Neuronal stem cell (in vitro differentiated cells): ENCODE measurements around the gene STXBP5L.
A peak's percentile ranks its signal among the peaks of the same experiment; 100 is the strongest.

Source experiments
- DNase-seq: peaks from one replicate; pipeline ENCODE4 v3.0.0-alpha.2; 2013; ENCODE audit warnings: low spot score
- H2AFZ ChIP-seq: one replicate; pipeline ENCODE4 v1.6.1; 2013; ENCODE audit warnings: mild to moderate bottlenecking, low read length, inconsistent platforms
- H2AK5ac ChIP-seq: 2 replicates; pipeline ENCODE4 v1.6.1; 2013; ENCODE audit warnings: low read depth, mild to moderate bottlenecking, inconsistent platforms, low read length, moderate library complexity, mixed read lengths
- H2BK120ac ChIP-seq: 2 replicates; pipeline ENCODE4 v1.6.1; 2013; ENCODE audit warnings: low read depth, mild to moderate bottlenecking, inconsistent platforms, low read length, moderate library complexity, mixed read lengths
- H2BK12ac ChIP-seq: one replicate; pipeline ENCODE4 v1.6.1; 2013; ENCODE audit warnings: low read length, inconsistent platforms
- H2BK15ac ChIP-seq: 2 replicates; pipeline ENCODE4 v1.6.1; 2013; ENCODE audit warnings: mild to moderate bottlenecking, low read length, inconsistent platforms, mixed read lengths
- H2BK5ac ChIP-seq: one replicate; pipeline ENCODE4 v1.6.1; 2013; ENCODE audit warnings: inconsistent platforms, mild to moderate bottlenecking, low read length, moderate library complexity
- H3K14ac ChIP-seq: one replicate; pipeline ENCODE4 v1.6.1; 2013; ENCODE audit warnings: low read length, inconsistent platforms
- H3K18ac ChIP-seq: 2 replicates; pipeline ENCODE4 v1.6.1; 2013; ENCODE audit warnings: low read length, inconsistent platforms
- H3K23ac ChIP-seq: 2 replicates; pipeline ENCODE4 v1.6.1; 2013; ENCODE audit warnings: low read depth, mild to moderate bottlenecking, mixed read lengths, low read length, inconsistent platforms; ENCODE audit not compliant: poor library complexity
- H3K27ac ChIP-seq: replicated peaks from 3 replicates; pipeline ENCODE4 v1.5.1; 2013; ENCODE audit warnings: low read length, inconsistent platforms
- H3K27me3 ChIP-seq, 3 experiments: 2 replicates each; pipeline ENCODE4 v1.6.1; 2013; ENCODE audit warnings: low read length in 3 of 3, mild to moderate bottlenecking in 2 of 3, inconsistent platforms in 1 of 3, low read depth in 1 of 3, mixed read lengths in 1 of 3, moderate library complexity in 1 of 3; ENCODE audit not compliant: control insufficient read depth in 3 of 3, insufficient read depth in 3 of 3
- H3K36me3 ChIP-seq, 2 donors: replicated peaks in 1 of 2; 2 replicates each; pipeline ENCODE4 v1.6.1; 2013; ENCODE audit warnings: low read length in 2 of 2; ENCODE audit not compliant: control insufficient read depth in 2 of 2, insufficient read depth in 2 of 2
- H3K4ac ChIP-seq: 2 replicates; pipeline ENCODE4 v1.6.1; 2013; ENCODE audit warnings: inconsistent platforms, mild to moderate bottlenecking, low read length, moderate library complexity
- H3K4me1 ChIP-seq, 2 donors: 1 replicate in 1 of 2; 2 replicates in 1 of 2; pipeline ENCODE4 v1.6.1; 2013; ENCODE audit warnings: low read length in 2 of 2, low read depth in 1 of 2; ENCODE audit not compliant: control insufficient read depth in 2 of 2, insufficient read depth in 1 of 2
- H3K4me2 ChIP-seq: one replicate; pipeline ENCODE4 v1.6.1; 2013; ENCODE audit warnings: mild to moderate bottlenecking, low read length, inconsistent platforms; ENCODE audit not compliant: insufficient read depth, poor library complexity, severe bottlenecking
- H3K4me3 ChIP-seq, 2 donors: 2 replicates each; pipeline ENCODE4 v1.5.1; 2013; ENCODE audit warnings: low read length in 2 of 2, mild to moderate bottlenecking in 2 of 2, inconsistent platforms in 1 of 2, moderate library complexity in 1 of 2
- H3K79me1 ChIP-seq: one replicate; pipeline ENCODE4 v1.6.1; 2013; ENCODE audit warnings: low read depth, mild to moderate bottlenecking, inconsistent platforms, low read length, moderate library complexity
- H3K9ac ChIP-seq: one replicate; pipeline ENCODE4 v1.6.1; 2013; ENCODE audit warnings: mild to moderate bottlenecking, low read depth, low read length, inconsistent platforms; ENCODE audit not compliant: poor library complexity
- H3K9me3 ChIP-seq, 2 donors: replicated peaks in 1 of 2; 2 replicates each; pipeline versions ENCODE3 to v1.6.1; 2013; ENCODE audit warnings: low read length in 2 of 2, mild to moderate bottlenecking in 2 of 2, inconsistent platforms in 1 of 2, low read depth in 1 of 2, mixed read lengths in 1 of 2, moderate library complexity in 1 of 2; ENCODE audit not compliant: control insufficient read depth in 2 of 2, insufficient read depth in 1 of 2
- H4K8ac ChIP-seq: one replicate; pipeline ENCODE4 v1.6.1; 2013; ENCODE audit warnings: low read depth, mild to moderate bottlenecking, inconsistent platforms, low read length, moderate library complexity
- H4K91ac ChIP-seq: one replicate; pipeline ENCODE4 v1.6.1; 2013; ENCODE audit warnings: low read length, low read depth, mild to moderate bottlenecking, inconsistent platforms; ENCODE audit not compliant: poor library complexity
- WGBS, 2 donors: extraction: QIAGEN DNeasy Blood & Tissue Kit; methylation state at CpG; one replicate each; pipeline ENCODE4 v1.1.7; 2013; ENCODE audit warnings: missing lambda C conversion rate in 2 of 2, mixed read lengths in 1 of 2; ENCODE audit not compliant: insufficient read length in 2 of 2, insufficient replicate concordance in 1 of 2; ENCODE audit errors: extremely low coverage in 2 of 2; 5-methylcytosine and 5-hydroxymethylcytosine counted together

STXBP5L gene

DNA sequence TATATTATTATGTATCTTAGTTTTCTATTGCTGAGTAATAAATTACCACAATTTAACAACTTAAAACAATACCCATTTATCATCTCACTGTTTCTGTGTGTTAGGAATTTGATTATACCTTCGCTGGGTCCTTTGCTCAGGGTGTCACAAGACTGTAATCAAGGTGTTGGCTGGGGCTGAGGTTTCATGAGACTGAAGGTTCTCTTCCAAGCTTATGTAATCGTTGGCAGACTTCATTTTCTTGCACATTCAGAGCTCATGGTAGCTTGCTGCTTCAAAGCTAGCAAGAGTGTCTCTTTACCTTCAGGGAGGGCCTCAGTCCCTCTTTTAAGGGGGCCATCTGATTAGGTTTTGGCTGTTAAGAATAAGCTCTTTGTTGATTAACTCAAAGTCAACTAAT, 344.7 kb downstream of the STXBP5L start:
- H3K18ac ChIP-seq, result no peak overlapping the region
- no peaks in the 10 kb centered on the region for H3K4me1 ChIP-seq
- no peak overlapping the region for H2BK120ac ChIP-seq
- H3K23ac ChIP-seq, result no peak overlapping the region
- H4K91ac ChIP-seq, result no peak overlapping the region
- no peak overlapping the region for H3K4ac ChIP-seq
- no peak overlapping the region for H4K8ac ChIP-seq
- no peak overlapping the region for H3K4me3 ChIP-seq
- H3K9ac ChIP-seq, result no peak overlapping the region
- no peak overlapping the region for H2BK15ac ChIP-seq
- no peaks in the 10 kb centered on the region for H3K9me3 ChIP-seq
- H2AK5ac ChIP-seq, result no peak overlapping the region
- no peak overlapping the region for H3K27ac ChIP-seq
- WGBS, 2 donors, result no CpG with 5 or more reads among the region's 2 CpGs
- no peak overlapping the region for H2AFZ ChIP-seq
- no peak overlapping the region for H3K4me2 ChIP-seq
- no peaks in the 10 kb centered on the region for H3K79me1 ChIP-seq
- no peaks in the 10 kb centered on the region for H3K27me3 ChIP-seq
- H2BK12ac ChIP-seq, result no peak overlapping the region
- H3K36me3 ChIP-seq, result no peaks in the 10 kb centered on the region
- no peak for DNase-seq
- no peak overlapping the region for H2BK5ac ChIP-seq
- no peak overlapping the region for H3K14ac ChIP-seq

GRCh38 chr3:121269389-121269788, 361.4 kb downstream of the STXBP5L start:
- Histone ChIP-seq H3K27ac (no peak overlapping the region), H3K4me1 (no peaks in the 10 kb centered on the region), H3K36me3 (no peaks in the 10 kb centered on the region), H3K79me1 (no peaks in the 10 kb centered on the region), H3K9me3 (peaks cover 0 to 3% of the 10 kb centered on the region in 2 donors), H4K8ac (no peak overlapping the region), H3K4me3 (no peak overlapping the region), H2BK120ac (no peak overlapping the region), H3K14ac (no peak overlapping the region), H3K18ac (no peak overlapping the region), H2AK5ac (no peak overlapping the region), H3K23ac (no peak overlapping the region), H3K4ac (no peak overlapping the region), H2BK5ac (no peak overlapping the region), H2BK15ac (no peak overlapping the region), H3K27me3 (no peaks in the 10 kb centered on the region), H3K9ac (no peak overlapping the region), H4K91ac (no peak overlapping the region), H2BK12ac (no peak overlapping the region), H3K4me2 (no peak overlapping the region), H2AFZ (no peak overlapping the region)
- WGBS, 2 donors, result no CpG with 5 or more reads among the region's 1 CpG
- DNase-seq, result no peak

DNA sequence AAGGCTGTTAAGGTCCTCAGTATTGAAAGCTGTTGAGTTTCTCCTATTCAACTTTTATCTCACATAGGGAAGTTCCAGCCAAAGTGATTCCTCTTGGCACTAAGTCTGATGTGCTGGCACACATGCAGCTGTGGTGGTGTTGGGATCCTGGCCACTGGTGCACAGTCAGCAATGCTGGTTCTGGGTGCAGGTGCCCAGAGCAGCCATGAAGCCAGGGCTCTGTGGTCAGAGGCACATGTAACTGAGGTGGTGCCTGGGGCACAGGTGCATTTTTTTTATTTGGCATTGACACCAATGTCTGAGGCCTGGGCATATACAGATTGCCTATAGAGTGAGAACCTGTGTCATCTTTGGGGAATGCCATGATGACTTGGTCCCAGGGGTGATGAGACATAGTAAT, 366.4 kb downstream of the STXBP5L start:
- no peak overlapping the region for H4K91ac ChIP-seq
- peaks cover 0 to 3% of the 10 kb centered on the region in 2 donors for H3K9me3 ChIP-seq
- no peak overlapping the region for H2BK12ac ChIP-seq
- H3K79me1 ChIP-seq, result no peaks in the 10 kb centered on the region
- no peak overlapping the region for H3K23ac ChIP-seq
- no peak overlapping the region for H3K4me2 ChIP-seq
- no peak overlapping the region for H2AFZ ChIP-seq
- no peak overlapping the region for H2BK120ac ChIP-seq
- peak overlapping the region; percentile 47 for H3K14ac ChIP-seq
- H3K36me3 ChIP-seq, result no peaks in the 10 kb centered on the region
- no peak overlapping the region for H4K8ac ChIP-seq
- no peak overlapping the region for H2BK15ac ChIP-seq
- H3K4ac ChIP-seq, result no peak overlapping the region
- no peak overlapping the region for H2BK5ac ChIP-seq
- H3K4me3 ChIP-seq, result no peak overlapping the region
- no peaks in the 10 kb centered on the region for H3K27me3 ChIP-seq
- no peak overlapping the region for H3K9ac ChIP-seq
- H3K27ac ChIP-seq, result no peak overlapping the region
- no peak overlapping the region for H2AK5ac ChIP-seq
- no peak for DNase-seq
- H3K4me1 ChIP-seq, result no peaks in the 10 kb centered on the region
- H3K18ac ChIP-seq, result no peak overlapping the region

DNA sequence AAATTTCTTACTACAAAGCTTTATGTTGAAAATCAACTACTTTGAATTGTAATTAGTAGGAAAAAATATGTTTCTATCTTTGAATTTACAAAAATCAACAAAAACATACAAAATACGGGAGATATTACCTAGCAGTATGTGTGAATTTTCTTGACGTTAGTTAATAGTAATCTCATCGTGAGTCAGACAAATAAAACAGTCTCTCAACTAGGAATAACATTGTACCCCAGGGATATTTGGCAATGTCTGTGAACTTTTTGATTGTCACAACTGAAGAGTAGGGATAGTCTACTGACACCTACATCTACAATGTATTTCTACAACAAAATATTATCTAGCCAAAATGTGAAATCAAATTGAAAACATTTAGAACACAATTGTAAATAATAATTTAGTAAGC, 387.4 kb downstream of the STXBP5L start:
- Histone ChIP-seq H2BK15ac (no peak overlapping the region), H3K4ac (no peak overlapping the region), H2AFZ (no peak overlapping the region), H2BK12ac (no peak overlapping the region), H2AK5ac (no peak overlapping the region), H3K27me3 (no peaks in the 10 kb centered on the region), H3K9me3 (no peaks in the 10 kb centered on the region), H3K79me1 (no peaks in the 10 kb centered on the region), H3K9ac (no peak overlapping the region), H2BK5ac (no peak overlapping the region), H4K91ac (no peak overlapping the region), H3K14ac (no peak overlapping the region), H3K4me1 (no peaks in the 10 kb centered on the region), H2BK120ac (no peak overlapping the region), H3K18ac (no peak overlapping the region), H4K8ac (no peak overlapping the region), H3K36me3 (no peaks in the 10 kb centered on the region), H3K4me3 (no peak overlapping the region), H3K23ac (no peak overlapping the region), H3K4me2 (no peak overlapping the region), H3K27ac (no peak overlapping the region)
- no CpG with 5 or more reads among the region's 3 CpGs for WGBS, 2 donors
- no peak for DNase-seq
